ENCODE results near the gene RYR2. TPM values are rescaled to one million over a fixed set of nuclear protein-coding genes. Genes with fewer than 3 reads are reported as not detected.

RYR2 gene
- total RNA-seq, 4 donors from 2014 or later, result 0.53 to 1.2 (median 0.57) TPM

GRCh38 chr1:237482777-237483176 is 440.8 kb downstream of the RYR2 start:
- no peaks in the 10 kb centered on the region for H3K4me1 ChIP-seq
- no peak overlapping the region for H3K4me3 ChIP-seq
- no peaks in the 10 kb centered on the region for H3K9me3 ChIP-seq
- no peak overlapping the region for H3K27ac ChIP-seq
- H3K27me3 ChIP-seq, result no peaks in the 10 kb centered on the region
- no peak for TF ChIP-seq POLR2AphosphoS5 (IDR thresholded peaks at IDR 0.05)
- no peak for TF ChIP-seq EP300 (IDR thresholded peaks at IDR 0.05)
- TF ChIP-seq POLR2A (IDR thresholded peaks at IDR 0.05), result no peak
- no peak for TF ChIP-seq CTCF (IDR thresholded peaks at IDR 0.05)
- DNase-seq (ENCODE audit: low spot score in 2 of 2), result no peak
- H3K36me3 ChIP-seq, result no peaks in the 10 kb centered on the region
- 50% methylated on average over 2 of the region's 2 CpGs for WGBS

DNA sequence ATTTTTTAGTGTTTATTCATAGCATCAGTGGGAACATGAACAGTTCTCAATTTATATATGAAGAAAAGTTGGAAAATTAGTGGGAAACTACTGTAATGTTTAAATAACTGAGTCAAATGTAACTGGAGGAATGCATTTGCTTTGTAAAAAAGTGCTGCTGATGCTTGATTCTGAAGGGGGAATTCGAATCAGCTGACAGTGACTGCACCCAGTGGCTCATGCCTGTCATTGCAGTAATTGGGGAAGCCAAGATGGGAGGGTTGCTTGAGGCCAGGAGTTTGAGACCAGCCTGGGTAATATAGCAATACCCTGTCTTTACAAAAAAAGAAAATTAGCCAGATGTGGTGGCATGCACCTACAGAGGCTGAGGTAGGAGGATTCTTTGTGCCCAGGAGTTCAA is 450.4 kb downstream of the RYR2 start:
- Histone ChIP-seq H3K9me3 (no peaks in the 10 kb centered on the region), H3K4me1 (no peaks in the 10 kb centered on the region), H3K27ac (no peak overlapping the region), H3K4me3 (no peak overlapping the region), H3K27me3 (no peaks in the 10 kb centered on the region), H3K36me3 (no peaks in the 10 kb centered on the region)
- TF ChIP-seq POLR2A (IDR thresholded peaks at IDR 0.05) (no peak), EP300 (IDR thresholded peaks at IDR 0.05) (no peak), POLR2AphosphoS5 (IDR thresholded peaks at IDR 0.05) (no peak), CTCF (IDR thresholded peaks at IDR 0.05) (no peak)
- 40% methylated on average over 1 of the region's 1 CpG for WGBS
- DNase-seq (ENCODE audit: low spot score in 2 of 2), result no peak

GRCh38 chr1:237500566-237500965 is 458.6 kb downstream of the RYR2 start:
- Histone ChIP-seq H3K27me3 (no peaks in the 10 kb centered on the region), H3K27ac (no peak overlapping the region), H3K4me1 (no peaks in the 10 kb centered on the region), H3K9me3 (no peaks in the 10 kb centered on the region), H3K36me3 (no peaks in the 10 kb centered on the region), H3K4me3 (no peak overlapping the region)
- TF ChIP-seq POLR2A (IDR thresholded peaks at IDR 0.05), result no peak
- TF ChIP-seq CTCF (IDR thresholded peaks at IDR 0.05), result no peak
- TF ChIP-seq POLR2AphosphoS5 (IDR thresholded peaks at IDR 0.05), result no peak
- no peak for TF ChIP-seq EP300 (IDR thresholded peaks at IDR 0.05)
- no peak for DNase-seq (ENCODE audit: low spot score in 2 of 2)
- 80% methylated on average over 6 of the region's 6 CpGs for WGBS

GRCh38 chr1:237503292-237503691 is 461.3 kb downstream of the RYR2 start:
- Histone ChIP-seq H3K27ac (no peak overlapping the region), H3K27me3 (no peaks in the 10 kb centered on the region), H3K36me3 (no peaks in the 10 kb centered on the region), H3K9me3 (no peaks in the 10 kb centered on the region), H3K4me3 (no peak overlapping the region), H3K4me1 (no peaks in the 10 kb centered on the region)
- DNase-seq (ENCODE audit: low spot score in 2 of 2), result no peak
- 80% methylated on average over 8 of the region's 8 CpGs for WGBS
- no peak for TF ChIP-seq CTCF (IDR thresholded peaks at IDR 0.05)
- TF ChIP-seq POLR2A (IDR thresholded peaks at IDR 0.05), result no peak
- no peak for TF ChIP-seq EP300 (IDR thresholded peaks at IDR 0.05)
- no peak for TF ChIP-seq POLR2AphosphoS5 (IDR thresholded peaks at IDR 0.05)

DNA sequence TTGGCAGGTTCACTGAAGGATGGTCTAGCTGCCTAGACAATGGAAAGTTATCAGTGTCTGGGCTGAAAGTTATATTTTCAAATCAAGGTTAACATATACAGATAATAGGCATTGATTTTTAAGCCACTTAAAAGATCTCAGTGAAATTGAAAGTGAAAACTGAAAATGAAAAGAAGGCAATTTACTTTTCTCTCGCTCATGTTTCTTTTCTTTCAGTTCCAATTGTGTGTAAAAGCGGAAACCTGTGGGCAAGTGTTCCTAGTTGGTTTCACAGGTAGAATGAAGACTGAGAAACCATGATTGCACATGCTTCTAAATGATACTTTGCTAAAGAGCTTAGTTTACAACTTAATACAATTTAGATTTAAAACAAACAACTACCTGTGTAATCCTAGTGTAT is 465.0 kb downstream of the RYR2 start:
- Histone ChIP-seq H3K4me3 (no peak overlapping the region), H3K27me3 (no peaks in the 10 kb centered on the region), H3K27ac (no peak overlapping the region), H3K9me3 (no peaks in the 10 kb centered on the region), H3K36me3 (no peaks in the 10 kb centered on the region), H3K4me1 (no peaks in the 10 kb centered on the region)
- TF ChIP-seq POLR2A (IDR thresholded peaks at IDR 0.05) (no peak), POLR2AphosphoS5 (IDR thresholded peaks at IDR 0.05) (no peak), CTCF (IDR thresholded peaks at IDR 0.05) (no peak), EP300 (IDR thresholded peaks at IDR 0.05) (no peak)
- WGBS, result 92% methylated on average over 2 of the region's 2 CpGs
- no peak for DNase-seq (ENCODE audit: low spot score in 2 of 2)

All from suprapubic skin (tissue), 4 donors.